Measurements from ENCODE around the gene ARHGEF11. TPM values are rescaled to one million over a fixed set of nuclear protein-coding genes. Genes with fewer than 3 reads are reported as not detected.

ARHGEF11 gene
- total RNA-seq, 1 donor from 2014 or later = 24.0 TPM

GRCh38 chr1:156897078-156897825 lies 148.3 kb downstream of the ARHGEF11 start:
- peak overlapping the region; percentile 74 for H3K27ac ChIP-seq (ENCODE audit: low read depth, low read length)
- peak overlapping the region in 1 of 3 donors; percentile 32 for H3K9ac ChIP-seq (ENCODE audit: low read depth in 1 of 3, low read length in 3 of 3)
- H3K27me3 ChIP-seq (ENCODE audit: control insufficient read depth in 3 of 3, insufficient read depth in 3 of 3, low read length in 3 of 3) = peaks cover 15 to 19% (median 17%) of the 10 kb centered on the region in 3 donors
- H3K4me1 ChIP-seq (ENCODE audit: control insufficient read depth in 3 of 3, insufficient read depth in 3 of 3, low read length in 3 of 3) = peaks cover 26 to 63% (median 62%) of the 10 kb centered on the region in 3 donors
- H3K36me3 ChIP-seq (ENCODE audit: control insufficient read depth in 3 of 3, insufficient read depth in 3 of 3, low read length in 3 of 3) = no peaks in the 10 kb centered on the region
- H3K9me3 ChIP-seq (ENCODE audit: control insufficient read depth in 3 of 3, low read length in 3 of 3) = no peaks in the 10 kb centered on the region
- peak overlapping the region in 1 of 3 donors; percentile 6 for H3K4me3 ChIP-seq (ENCODE audit: low read length in 3 of 3)

GRCh38 chr1:156896490-156897033 lies 149.0 kb downstream of the ARHGEF11 start:
- Histone ChIP-seq H3K9ac (ENCODE audit: low read depth in 1 of 3, low read length in 3 of 3) (no peak overlapping the region), H3K4me1 (ENCODE audit: control insufficient read depth in 3 of 3, insufficient read depth in 3 of 3, low read length in 3 of 3) (peaks cover 25 to 60% (median 56%) of the 10 kb centered on the region in 3 donors), H3K27me3 (ENCODE audit: control insufficient read depth in 3 of 3, insufficient read depth in 3 of 3, low read length in 3 of 3) (peaks cover 15 to 22% (median 19%) of the 10 kb centered on the region in 3 donors), H3K27ac (ENCODE audit: low read depth, low read length) (no peak overlapping the region), H3K4me3 (ENCODE audit: low read length in 3 of 3) (no peak overlapping the region), H3K36me3 (ENCODE audit: control insufficient read depth in 3 of 3, insufficient read depth in 3 of 3, low read length in 3 of 3) (no peaks in the 10 kb centered on the region), H3K9me3 (ENCODE audit: control insufficient read depth in 3 of 3, low read length in 3 of 3) (no peaks in the 10 kb centered on the region)

- Histone ChIP-seq H3K4me3 (ENCODE audit: low read length in 3 of 3) (no peak overlapping the region), H3K9ac (ENCODE audit: low read depth in 1 of 3, low read length in 3 of 3) (peak overlapping the region in 2 of 3 donors; percentile 16 to 45), H3K9me3 (ENCODE audit: control insufficient read depth in 3 of 3, low read length in 3 of 3) (no peaks in the 10 kb centered on the region), H3K27ac (ENCODE audit: low read depth, low read length) (peak overlapping the region; percentile 81), H3K36me3 (ENCODE audit: control insufficient read depth in 3 of 3, insufficient read depth in 3 of 3, low read length in 3 of 3) (no peaks in the 10 kb centered on the region), H3K4me1 (ENCODE audit: control insufficient read depth in 3 of 3, insufficient read depth in 3 of 3, low read length in 3 of 3) (peaks cover 20 to 54% (median 49%) of the 10 kb centered on the region in 3 donors), H3K27me3 (ENCODE audit: control insufficient read depth in 3 of 3, insufficient read depth in 3 of 3, low read length in 3 of 3) (peaks cover 15 to 22% (median 19%) of the 10 kb centered on the region in 3 donors)
These were observed 149.6 kb downstream of the ARHGEF11 start for GRCh38 chr1:156895927-156896326.

- Histone ChIP-seq H3K4me3 (ENCODE audit: low read length in 3 of 3) (peak overlapping the region in 2 of 3 donors; percentile 38 to 68), H3K9ac (ENCODE audit: low read depth in 1 of 3, low read length in 3 of 3) (peak overlapping the region in 2 of 3 donors; percentile 45 to 82), H3K27ac (ENCODE audit: low read depth, low read length) (peak overlapping the region; percentile 81), H3K4me1 (ENCODE audit: control insufficient read depth in 3 of 3, insufficient read depth in 3 of 3, low read length in 3 of 3) (peaks cover 20 to 49% (median 45%) of the 10 kb centered on the region in 3 donors), H3K9me3 (ENCODE audit: control insufficient read depth in 3 of 3, low read length in 3 of 3) (no peaks in the 10 kb centered on the region), H3K27me3 (ENCODE audit: control insufficient read depth in 3 of 3, insufficient read depth in 3 of 3, low read length in 3 of 3) (peaks cover 15 to 22% (median 19%) of the 10 kb centered on the region in 3 donors), H3K36me3 (ENCODE audit: control insufficient read depth in 3 of 3, insufficient read depth in 3 of 3, low read length in 3 of 3) (no peaks in the 10 kb centered on the region)
These were observed 150.1 kb downstream of the ARHGEF11 start for GRCh38 chr1:156895455-156895812.

GRCh38 chr1:156894711-156895454 lies 150.7 kb downstream of the ARHGEF11 start:
- Histone ChIP-seq H3K4me1 (ENCODE audit: control insufficient read depth in 3 of 3, insufficient read depth in 3 of 3, low read length in 3 of 3) (peaks cover 22 to 46% (median 42%) of the 10 kb centered on the region in 3 donors), H3K36me3 (ENCODE audit: control insufficient read depth in 3 of 3, insufficient read depth in 3 of 3, low read length in 3 of 3) (no peaks in the 10 kb centered on the region), H3K9me3 (ENCODE audit: control insufficient read depth in 3 of 3, low read length in 3 of 3) (no peaks in the 10 kb centered on the region), H3K27ac (ENCODE audit: low read depth, low read length) (peak overlapping the region; percentile 81), H3K27me3 (ENCODE audit: control insufficient read depth in 3 of 3, insufficient read depth in 3 of 3, low read length in 3 of 3) (peaks cover 15 to 22% (median 19%) of the 10 kb centered on the region in 3 donors), H3K4me3 (ENCODE audit: low read length in 3 of 3) (peak overlapping the region; percentile 58 to 78 (median 68)), H3K9ac (ENCODE audit: low read depth in 1 of 3, low read length in 3 of 3) (peak overlapping the region; percentile 57 to 82 (median 64))

GRCh38 chr1:156894001-156894400 lies 151.5 kb downstream of the ARHGEF11 start:
- Histone ChIP-seq H3K27ac (ENCODE audit: low read depth, low read length) (peak overlapping the region; percentile 81), H3K9me3 (ENCODE audit: control insufficient read depth in 3 of 3, low read length in 3 of 3) (no peaks in the 10 kb centered on the region), H3K27me3 (ENCODE audit: control insufficient read depth in 3 of 3, insufficient read depth in 3 of 3, low read length in 3 of 3) (peaks cover 13 to 22% (median 19%) of the 10 kb centered on the region in 3 donors), H3K4me1 (ENCODE audit: control insufficient read depth in 3 of 3, insufficient read depth in 3 of 3, low read length in 3 of 3) (peaks cover 19 to 40% (median 36%) of the 10 kb centered on the region in 3 donors), H3K36me3 (ENCODE audit: control insufficient read depth in 3 of 3, insufficient read depth in 3 of 3, low read length in 3 of 3) (no peaks in the 10 kb centered on the region), H3K9ac (ENCODE audit: low read depth in 1 of 3, low read length in 3 of 3) (peak overlapping the region; percentile 61 to 82 (median 64)), H3K4me3 (ENCODE audit: low read length in 3 of 3) (peak overlapping the region; percentile 58 to 78 (median 68))

- no peaks in the 10 kb centered on the region for H3K9me3 ChIP-seq (ENCODE audit: control insufficient read depth in 3 of 3, low read length in 3 of 3)
- peak within 1 kb of the TSS; percentile 58 to 78 (median 68) for H3K4me3 ChIP-seq (ENCODE audit: low read length in 3 of 3)
- H3K4me1 ChIP-seq (ENCODE audit: control insufficient read depth in 3 of 3, insufficient read depth in 3 of 3, low read length in 3 of 3) = peaks cover 19 to 34% (median 29%) of the 10 kb centered on the region in 3 donors
- H3K27ac ChIP-seq (ENCODE audit: low read depth, low read length) = peak within 1 kb of the TSS; percentile 81
- H3K36me3 ChIP-seq (ENCODE audit: control insufficient read depth in 3 of 3, insufficient read depth in 3 of 3, low read length in 3 of 3) = no peaks in the 10 kb centered on the region
- peaks cover 11 to 22% (median 21%) of the 10 kb centered on the region in 3 donors for H3K27me3 ChIP-seq (ENCODE audit: control insufficient read depth in 3 of 3, insufficient read depth in 3 of 3, low read length in 3 of 3)
- H3K9ac ChIP-seq (ENCODE audit: low read depth in 1 of 3, low read length in 3 of 3) = peak within 1 kb of the TSS; percentile 61 to 82 (median 64)
These were observed 152.2 kb downstream of the ARHGEF11 start, which contains the start of gene PEAR1 for GRCh38 chr1:156893048-156893953. Gene PEAR1 (plus strand): TSS chr1:156893718. CDS start chr1:156903927, 10,209 bp downstream.

GRCh38 chr1:156892190-156893047 lies 153.1 kb downstream of the ARHGEF11 start:
- H3K9me3 ChIP-seq (ENCODE audit: control insufficient read depth in 3 of 3, low read length in 3 of 3) = no peaks in the 10 kb centered on the region
- peak overlapping the region; percentile 72 for H3K27ac ChIP-seq (ENCODE audit: low read depth, low read length)
- H3K9ac ChIP-seq (ENCODE audit: low read depth in 1 of 3, low read length in 3 of 3) = no peak overlapping the region
- peak overlapping the region in 2 of 3 donors; percentile 6 to 52 for H3K4me3 ChIP-seq (ENCODE audit: low read length in 3 of 3)
- peaks cover 17 to 27% (median 21%) of the 10 kb centered on the region in 3 donors for H3K4me1 ChIP-seq (ENCODE audit: control insufficient read depth in 3 of 3, insufficient read depth in 3 of 3, low read length in 3 of 3)
- H3K27me3 ChIP-seq (ENCODE audit: control insufficient read depth in 3 of 3, insufficient read depth in 3 of 3, low read length in 3 of 3) = peaks cover 11 to 25% (median 22%) of the 10 kb centered on the region in 3 donors
- no peaks in the 10 kb centered on the region for H3K36me3 ChIP-seq (ENCODE audit: control insufficient read depth in 3 of 3, insufficient read depth in 3 of 3, low read length in 3 of 3)

All from skeletal muscle tissue (tissue), 4 donors.